Measurements from ENCODE around the gene DUS4L. TPM values are rescaled to one million over a fixed set of nuclear protein-coding genes. Genes with fewer than 3 reads are reported as not detected.

DUS4L gene
- total and polyA plus RNA-seq, 2 donors (not counting 3 experiments of a cell fraction or from before 2014, with no cell fraction given), result 2.5 to 9.6 TPM

GRCh38 chr7:107526672-107527071 lies 37.1 kb upstream of the DUS4L start:
- BruUV-seq (replicated peaks), result no TSS peak
- intact Hi-C loops (cut with micrococcal nuclease), result no loop called here
- Histone ChIP-seq H3K4me1 (ENCODE audit: control insufficient read depth, extremely low read depth, insufficient read depth, low read length) (peaks cover 5% of the 10 kb centered on the region), H3K4me2 (ENCODE audit: insufficient read depth, low read length) (no peak overlapping the region), H3K9me3 (replicated peaks; ENCODE audit: control insufficient read depth, insufficient read depth, low read length) (no peaks in the 10 kb centered on the region), H3K79me2 (ENCODE audit: control insufficient read depth, insufficient read depth, low read length) (peaks cover 4% of the 10 kb centered on the region), H3K9ac (replicated peaks; ENCODE audit: extremely low read depth, insufficient read depth, low read length) (no peak overlapping the region), H3K9me1 (replicated peaks; ENCODE audit: control insufficient read depth, extremely low read depth, insufficient read depth, low read length) (no peaks in the 10 kb centered on the region), H3K36me3 (ENCODE audit: control insufficient read depth in 2 of 2, extremely low read depth in 1 of 2, insufficient read depth in 2 of 2, low read length in 2 of 2) (peaks cover 0 to 2% of the 10 kb centered on the region in 2 experiments), H3K4me3 (replicated peaks in 1 of 3; ENCODE audit: insufficient read depth in 1 of 3, low read depth in 1 of 3, low read length in 3 of 3) (no peak overlapping the region), H3K27me3 (ENCODE audit: control insufficient read depth in 2 of 2, insufficient read depth in 2 of 2, low read length in 2 of 2) (no peaks in the 10 kb centered on the region), H4K20me1 (replicated peaks; ENCODE audit: control insufficient read depth, extremely low read depth, insufficient read depth, low read length) (no peaks in the 10 kb centered on the region), H2AFZ (ENCODE audit: low read depth, low read length) (no peak overlapping the region), H3K27ac (ENCODE audit: insufficient read depth, low read depth, low read length) (no peak overlapping the region)
- ChIA-PET CTCF (no interaction called here), POLR2A (no interaction called here)
- FAIRE-seq, result no peak
- dilution Hi-C loops (cut with MboI; ENCODE audit: extremely low pct_ligation_motif_present, low sequenced_read_pairs), result no loop called here
- no peak for DNase-seq (ENCODE audit: low read depth, low spot score)
- TF ChIP-seq FOS (IDR thresholded peaks at IDR 0.05; ENCODE audit: borderline replicate concordance, insufficient read depth, low read length), result no peak
- no peak for TF ChIP-seq EZH2 (IDR thresholded peaks at IDR 0.05; ENCODE audit: borderline replicate concordance, low read depth, low read length, severe bottlenecking)
- TF ChIP-seq CTCF (IDR thresholded peaks at IDR 0.05; ENCODE audit: extremely low read depth in 1 of 2, insufficient read depth in 1 of 2, low read depth in 1 of 2, low read length in 2 of 2), result no peak
- no peak for TF ChIP-seq JUN (IDR thresholded peaks at IDR 0.05; ENCODE audit: borderline replicate concordance, insufficient read depth, insufficient read length, low read depth)
- no peak for TF ChIP-seq MAX (IDR thresholded peaks at IDR 0.05; ENCODE audit: insufficient read depth, insufficient read length)
- TF ChIP-seq GATA2 (IDR thresholded peaks at IDR 0.05; ENCODE audit: insufficient read depth, insufficient read length, low read depth, low read length), result no peak
- TF ChIP-seq POLR2AphosphoS5 (IDR thresholded peaks at IDR 0.05; ENCODE audit: insufficient read depth, low read depth, low read length), result no peak
- no peak for TF ChIP-seq MYC (IDR thresholded peaks at IDR 0.05; ENCODE audit: low read depth, low read length)
- no peak for TF ChIP-seq POLR2A (IDR thresholded peaks at IDR 0.05; ENCODE audit: low read depth, low read length)

All from endothelial cell of umbilical vein (primary cell).